Smooth muscle cell (in vitro differentiated cells): Measurements from ENCODE around the gene KASH5. TPM values are rescaled to one million over a fixed set of nuclear protein-coding genes. Genes with fewer than 3 reads are reported as not detected.

Source experiments
- DNase-seq: peaks from one replicate; lab custom pipeline; 2025; ENCODE audit not compliant: unreplicated experiment; lab: John Stamatoyannopoulos, UW
- H2AFZ ChIP-seq: fragments of 200-600 bp; sonication (generic); 2 replicates; pipeline ENCODE4 v1.6.0; 2016; ENCODE audit warnings: antibody characterized with exemption, low read depth, mild to moderate bottlenecking
- H3F3A ChIP-seq: fragments of 200-600 bp; sonication (generic); 2 replicates; pipeline ENCODE4 v1.6.0; 2017; ENCODE audit warnings: antibody characterized with exemption, low read depth
- H3K27ac ChIP-seq: fragments of 200-600 bp; sonication (generic); 2 replicates; pipeline ENCODE4 v1.5.1; 2016; ENCODE audit warnings: low read depth, mild to moderate bottlenecking
- H3K27me3 ChIP-seq: fragments of 200-600 bp; sonication (generic); 2 replicates; pipeline ENCODE4 v1.6.1; 2016; ENCODE audit warnings: low read depth, mild to moderate bottlenecking
- H3K36me3 ChIP-seq: fragments of 200-600 bp; sonication (generic); 2 replicates; pipeline ENCODE4 v1.5.1; 2016; ENCODE audit warnings: low read depth
- H3K4me1 ChIP-seq: fragments of 200-600 bp; sonication (generic); 2 replicates; pipeline ENCODE4 v1.5.1; 2016; ENCODE audit warnings: low read depth
- H3K4me2 ChIP-seq: fragments of 200-600 bp; sonication (generic); 2 replicates; pipeline ENCODE4 v1.6.0; 2016; ENCODE audit warnings: mild to moderate bottlenecking
- H3K4me3 ChIP-seq: fragments of 200-600 bp; sonication (generic); 2 replicates; pipeline ENCODE4 v1.5.1; 2016; ENCODE audit warnings: mild to moderate bottlenecking
- H3K79me2 ChIP-seq: fragments of 200-600 bp; sonication (generic); 2 replicates; pipeline ENCODE4 v1.6.0; 2016; ENCODE audit warnings: low read depth, mild to moderate bottlenecking
- H3K9ac ChIP-seq: fragments of 200-600 bp; sonication (generic); 2 replicates; pipeline ENCODE4 v1.6.0; 2016; ENCODE audit warnings: low read depth
- H3K9me3 ChIP-seq: fragments of 200-600 bp; sonication (generic); replicated peaks from 2 replicates; pipeline ENCODE4 v1.5.1; 2016; ENCODE audit warnings: low read depth
- H4K20me1 ChIP-seq: fragments of 200-600 bp; sonication (generic); 2 replicates; pipeline ENCODE4 v1.6.0; 2016; ENCODE audit warnings: low read depth
- CTCF ChIP-seq: fragments of 200-600 bp; sonication (generic); IDR thresholded peaks from 2 replicates; pipeline ENCODE4 v1.5.1; 2017; ENCODE audit warnings: borderline replicate concordance, mild to moderate bottlenecking, antibody characterized with exemption; ENCODE audit not compliant: insufficient read depth, poor library complexity, severe bottlenecking
- WGBS: methylation state at CpG from one replicate; pipeline ENCODE4 v1.1.7; 2016; ENCODE audit warnings: low lambda C conversion rate; 5-methylcytosine and 5-hydroxymethylcytosine counted together
- polyA plus RNA-seq: library from polyadenylated mRNA; unstranded; fragments of >200 nt; fragmentation: Nextera tagmentation; extraction: Ambion mirVana; gene quantifications from 2 replicates; pipeline ENCODE4 v1.2.1, GENCODE V29; 2016
- total RNA-seq: library from RNA; depleted of rRNA; stranded (reverse); fragments of >200 nt; gene quantifications from 2 replicates; pipeline ENCODE4 v1.2.3, GENCODE V29; 2014

The KASH5 gene
- total and polyA plus RNA-seq, 2 experiments from 2014 or later = not detected

- H3K27ac ChIP-seq = no peak overlapping the region
- H3K4me3 ChIP-seq = no peak overlapping the region
- H3K27me3 ChIP-seq = peaks cover 9% of the 10 kb centered on the region
- H3K9me3 ChIP-seq = no peaks in the 10 kb centered on the region
- DNase-seq = no peak
- no peak overlapping the region for H3K4me2 ChIP-seq
- H3K4me1 ChIP-seq = no peaks in the 10 kb centered on the region
- no peaks in the 10 kb centered on the region for H3K36me3 ChIP-seq
- H3F3A ChIP-seq = no peaks in the 10 kb centered on the region
- TF ChIP-seq CTCF = no peak
- no peak overlapping the region for H2AFZ ChIP-seq
- 93% methylated on average over 8 of the region's 8 CpGs for WGBS
- H3K9ac ChIP-seq = no peak overlapping the region
- H4K20me1 ChIP-seq = no peaks in the 10 kb centered on the region
- H3K79me2 ChIP-seq = no peaks in the 10 kb centered on the region
These were observed 8.9 kb downstream of the KASH5 start for GRCh38 chr19:49396738-49397505.

DNA sequence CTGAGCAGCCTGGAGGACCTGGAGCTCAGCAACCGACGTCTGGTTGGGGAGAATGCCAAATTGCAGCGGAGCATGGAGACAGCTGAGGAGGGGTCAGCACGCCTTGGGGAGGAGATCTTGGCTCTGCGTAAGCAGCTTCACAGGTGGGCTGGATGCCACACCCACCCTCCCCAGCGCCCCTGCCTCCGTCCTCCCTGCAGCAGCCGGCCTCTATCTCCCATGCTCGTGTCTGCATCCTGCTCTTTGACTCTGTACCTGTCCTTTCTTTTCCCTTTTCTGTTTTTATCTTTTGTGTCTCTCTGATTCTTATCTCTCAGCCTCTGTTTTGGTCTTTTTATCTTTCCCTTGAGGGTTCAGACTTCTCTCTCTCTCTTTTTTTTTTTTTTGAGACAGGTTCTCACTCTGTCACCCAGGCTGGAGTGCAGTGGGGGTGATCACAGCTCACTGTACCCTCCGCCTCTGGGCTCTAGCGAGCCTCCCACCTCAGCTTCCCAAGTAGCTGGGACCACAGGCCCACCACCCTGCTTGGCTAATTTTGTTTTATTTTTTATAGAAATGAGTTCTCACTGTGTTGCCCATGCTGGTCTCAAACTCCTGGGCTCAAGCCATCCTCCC lies 10.1 kb downstream of the KASH5 start:
- no peaks in the 10 kb centered on the region for H3K79me2 ChIP-seq
- H3K9me3 ChIP-seq = no peaks in the 10 kb centered on the region
- H3F3A ChIP-seq = no peaks in the 10 kb centered on the region
- H3K27ac ChIP-seq = no peak overlapping the region
- TF ChIP-seq CTCF = no peak
- peaks cover 9% of the 10 kb centered on the region for H3K27me3 ChIP-seq
- H3K4me1 ChIP-seq = peaks cover under 1% of the 10 kb centered on the region
- no peak for DNase-seq
- whole genome bisulfite sequencing = 59% methylated on average over 11 of the region's 11 CpGs
- no peaks in the 10 kb centered on the region for H4K20me1 ChIP-seq
- H3K4me3 ChIP-seq = no peak overlapping the region
- no peaks in the 10 kb centered on the region for H3K36me3 ChIP-seq
- no peak overlapping the region for H3K9ac ChIP-seq
- H3K4me2 ChIP-seq = no peak overlapping the region
- no peak overlapping the region for H2AFZ ChIP-seq

DNA sequence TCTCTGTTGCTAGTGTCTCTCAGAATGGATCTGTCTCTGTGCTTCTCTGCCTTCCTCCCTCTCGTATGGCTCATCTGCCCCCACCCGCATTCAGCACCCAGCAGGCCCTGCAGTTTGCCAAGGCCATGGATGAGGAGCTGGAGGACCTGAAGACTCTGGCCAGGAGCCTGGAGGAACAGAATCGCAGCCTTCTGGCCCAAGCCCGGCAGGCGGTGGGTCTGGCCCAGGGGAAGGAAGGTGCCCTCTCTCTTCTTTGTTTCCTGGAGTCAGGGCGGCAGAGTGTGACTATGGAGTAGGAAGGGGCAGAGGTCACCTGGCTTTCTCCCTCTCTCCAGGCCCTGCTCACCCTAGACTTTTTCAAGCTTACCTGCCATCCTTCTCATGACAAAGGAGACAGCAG lies 10.9 kb downstream of the KASH5 start:
- H3K9me3 ChIP-seq = no peaks in the 10 kb centered on the region

More for the DNA sequence above, 10.9 kb downstream of the KASH5 start:
- DNase-seq = no peak
- Histone ChIP-seq H3K27ac (no peak overlapping the region), H3K4me3 (no peak overlapping the region), H3K9ac (no peak overlapping the region), H3K4me2 (no peak overlapping the region), H3K36me3 (no peaks in the 10 kb centered on the region), H3K4me1 (peaks cover 9% of the 10 kb centered on the region), H3K79me2 (no peaks in the 10 kb centered on the region), H2AFZ (no peak overlapping the region), H3F3A (no peaks in the 10 kb centered on the region), H4K20me1 (no peaks in the 10 kb centered on the region), H3K27me3 (peaks cover 5% of the 10 kb centered on the region)
- no peak for TF ChIP-seq CTCF
- WGBS = 92% methylated on average over 6 of the region's 6 CpGs
